ENCODE results near the gene C9orf50. TPM values are rescaled to one million over a fixed set of nuclear protein-coding genes. Genes with fewer than 3 reads are reported as not detected.

The C9orf50 gene
- total RNA-seq, 1 experiment from 2014 or later, result not detected

GRCh38 chr9:129643706-129644105 is 22.8 kb upstream of the C9orf50 start:
- no peaks in the 10 kb centered on the region for H3K9me3 Mint-ChIP-seq (ENCODE audit: unreplicated experiment)

DNA sequence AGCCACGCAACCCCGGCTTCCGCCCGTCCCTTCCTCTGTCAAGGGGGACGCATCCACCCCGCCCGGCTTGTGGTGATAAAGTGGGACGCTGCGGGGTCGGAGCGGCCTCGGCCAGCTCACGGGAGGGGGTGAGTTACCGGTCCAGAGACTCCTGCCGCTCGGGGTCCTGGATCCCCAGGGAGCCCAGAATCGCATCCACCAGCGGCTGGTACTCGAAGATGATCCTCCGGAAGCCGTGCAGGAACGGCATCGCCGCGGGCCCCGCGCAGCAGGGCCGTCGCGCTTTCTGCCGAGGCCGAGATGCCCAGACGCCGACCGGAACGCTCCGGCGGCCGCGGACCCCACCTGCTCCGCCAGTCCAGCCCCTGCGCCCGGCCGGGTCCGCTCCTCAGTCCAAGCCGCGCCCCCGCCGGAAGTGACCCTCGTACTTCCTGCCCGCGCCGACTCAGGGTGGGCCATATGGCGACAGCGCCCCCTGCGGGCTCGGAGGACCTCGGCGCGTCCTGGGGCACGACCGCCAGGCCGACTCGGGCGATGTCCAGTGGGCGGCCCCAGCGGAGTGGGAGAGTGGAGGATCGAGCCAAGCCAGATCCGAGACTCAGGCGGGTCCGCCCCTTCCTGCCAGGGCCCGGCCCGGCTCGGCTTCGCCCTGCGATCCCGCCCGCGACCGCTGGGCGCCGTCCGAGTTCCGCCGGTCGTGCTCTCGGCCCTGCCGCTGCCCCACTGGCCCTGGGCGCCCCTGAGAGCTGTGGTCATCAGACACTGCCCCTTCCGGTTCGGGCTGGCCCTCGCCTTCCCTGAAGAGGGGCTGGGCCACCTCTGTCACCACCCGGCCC is 21.1 kb upstream of the C9orf50 start, which contains the start of gene ASB6:
Gene ASB6 (minus strand): TSS at position 402 of the 836 bp plus-strand sequence. CDS start 152 bp downstream, at position 250.
- peak; percentile 82 to 94 for TF ChIP-seq CTCF (IDR thresholded peaks at IDR 0.05; ENCODE audit: insufficient read depth in 1 of 2, low read depth in 1 of 2, low read length in 1 of 2, severe bottlenecking in 1 of 2, unreplicated experiment in 1 of 2)
- DNase-seq, result peak; percentile 97 to 100
- H3K36me3 Mint-ChIP-seq (ENCODE audit: insufficient read depth, unreplicated experiment), result peaks cover 48% of the 10 kb centered on the region
- intact Hi-C loops (cut with micrococcal nuclease; ENCODE audit: unreplicated experiment), result loop anchor here (1.0 kb wide), 3 partner anchors 95 to 148 kb away; no protein-coding TSS in a partner anchor
- ChIA-PET POLR2A (interaction anchor here (0.6 kb wide), 1 partner anchor 1435 kb away, joined by 3 read pairs; no protein-coding TSS in a partner anchor), CTCF (interaction anchor here (0.6 to 1.5 kb wide), 6 partner anchors 85 to 159 kb away, joined by 3 to 7 read pairs (median 6); no protein-coding TSS in a partner anchor)
- Histone ChIP-seq H3K4me3 (ENCODE audit: low read depth, low read length) (peak within 1 kb of the TSS; percentile 99), H3K36me3 (ENCODE audit: control insufficient read depth, insufficient read depth, low read length) (no peaks in the 10 kb centered on the region), H3K4me1 (peaks cover 3% of the 10 kb centered on the region; the same call in 1 of the 2 replicates), H3K27me3 (replicated peaks; ENCODE audit: control insufficient read depth, insufficient read depth, low read length) (no peaks in the 10 kb centered on the region), H3K9me3 (no peaks in the 10 kb centered on the region)
- H3K27me3 Mint-ChIP-seq (ENCODE audit: insufficient read depth, unreplicated experiment), result no peaks in the 10 kb centered on the region
- no peaks in the 10 kb centered on the region for H3K9me3 Mint-ChIP-seq (ENCODE audit: unreplicated experiment)
- peaks cover 6% of the 10 kb centered on the region for H3K4me1 Mint-ChIP-seq (ENCODE audit: low read depth, unreplicated experiment)
- H3K4me3 Mint-ChIP-seq (ENCODE audit: unreplicated experiment), result peak within 1 kb of the TSS; percentile 89
- H3K27ac Mint-ChIP-seq (ENCODE audit: unreplicated experiment), result peak within 1 kb of the TSS; percentile 85
- no TSS peak for BruUV-seq (replicated peaks)

More at GRCh38 chr9:129643706-129644105, 22.8 kb upstream of the C9orf50 start:
- Histone ChIP-seq H3K36me3 (ENCODE audit: control insufficient read depth, insufficient read depth, low read length) (no peaks in the 10 kb centered on the region), H3K4me3 (ENCODE audit: low read depth, low read length) (no peak overlapping the region), H3K9me3 (no peaks in the 10 kb centered on the region), H3K27me3 (replicated peaks; ENCODE audit: control insufficient read depth, insufficient read depth, low read length) (no peaks in the 10 kb centered on the region), H3K4me1 (peaks cover 3% of the 10 kb centered on the region; the same call in 1 of the 2 replicates)
- TF ChIP-seq CTCF (IDR thresholded peaks at IDR 0.05; ENCODE audit: insufficient read depth in 1 of 2, low read depth in 1 of 2, low read length in 1 of 2, severe bottlenecking in 1 of 2, unreplicated experiment in 1 of 2), result no peak
- no TSS peak for BruUV-seq (replicated peaks)
- Mint-ChIP-seq H3K4me3 (ENCODE audit: unreplicated experiment) (no peak overlapping the region), H3K4me1 (ENCODE audit: low read depth, unreplicated experiment) (peaks cover 6% of the 10 kb centered on the region), H3K27me3 (ENCODE audit: insufficient read depth, unreplicated experiment) (no peaks in the 10 kb centered on the region), H3K27ac (ENCODE audit: unreplicated experiment) (no peak overlapping the region), H3K36me3 (ENCODE audit: insufficient read depth, unreplicated experiment) (peaks cover 34% of the 10 kb centered on the region)
- POLR2A ChIA-PET, result no interaction called here
- CTCF ChIA-PET, result interaction anchor here (0.5 to 0.7 kb wide), 2 partner anchors 20 to 79 kb away, joined by 5 to 7 read pairs; no protein-coding TSS in a partner anchor
- no peak for DNase-seq
- intact Hi-C loops (cut with micrococcal nuclease; ENCODE audit: unreplicated experiment), result no loop called here

DNA sequence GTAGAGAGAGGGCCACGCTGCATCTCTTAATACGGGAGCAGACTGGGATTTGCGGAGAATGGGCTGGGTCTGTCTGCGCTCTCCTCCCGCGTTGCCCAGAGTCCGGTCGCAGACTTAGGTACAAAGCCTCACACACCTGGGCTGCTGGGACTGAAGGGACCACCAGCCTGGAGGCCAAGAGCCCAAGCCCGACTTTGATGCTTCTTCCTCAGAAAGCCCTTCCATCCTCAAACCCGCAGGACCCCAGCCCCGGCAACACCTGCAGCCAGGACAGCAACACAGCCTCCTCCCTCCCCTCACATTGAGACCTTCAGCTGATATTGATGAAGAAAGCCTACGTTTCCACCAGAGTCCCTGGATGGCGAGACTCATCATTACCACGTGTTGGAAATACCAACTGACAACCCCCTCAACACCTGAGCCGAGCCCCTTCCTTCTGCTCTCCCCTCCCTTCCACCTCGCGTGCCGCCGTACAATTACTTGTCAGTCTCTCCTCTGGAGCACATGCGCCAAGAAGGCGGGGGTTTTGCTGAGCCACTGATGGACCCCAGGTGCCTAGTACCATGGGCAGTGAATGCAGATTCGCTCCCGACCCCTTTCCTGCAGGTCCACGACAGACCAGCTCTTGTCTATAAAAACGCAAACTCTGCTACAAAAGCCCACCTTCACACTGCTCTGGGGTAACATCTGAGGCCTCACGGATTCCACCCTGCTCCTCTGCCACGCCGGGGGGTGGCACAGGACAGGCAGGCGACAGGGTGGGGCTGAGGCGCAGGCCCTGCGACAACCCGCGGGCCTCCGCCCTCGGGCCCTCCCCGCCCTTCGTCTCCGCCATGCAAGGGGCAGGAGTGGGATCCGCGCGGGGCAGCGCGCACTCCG is 20.2 kb upstream of the C9orf50 start:
- no peak for TF ChIP-seq CTCF (IDR thresholded peaks at IDR 0.05; ENCODE audit: insufficient read depth in 1 of 2, low read depth in 1 of 2, low read length in 1 of 2, severe bottlenecking in 1 of 2, unreplicated experiment in 1 of 2)
- BruUV-seq (replicated peaks), result TSS peak; percentile 31
- H3K27me3 ChIP-seq (replicated peaks; ENCODE audit: control insufficient read depth, insufficient read depth, low read length), result no peaks in the 10 kb centered on the region
- peaks cover 6% of the 10 kb centered on the region for H3K4me1 Mint-ChIP-seq (ENCODE audit: low read depth, unreplicated experiment)
- ChIA-PET POLR2A (no interaction called here), CTCF (no interaction called here)
- no peaks in the 10 kb centered on the region for H3K9me3 ChIP-seq
- H3K36me3 ChIP-seq (ENCODE audit: control insufficient read depth, insufficient read depth, low read length), result no peaks in the 10 kb centered on the region
- peaks cover 3% of the 10 kb centered on the region; the same call in 1 of the 2 replicates for H3K4me1 ChIP-seq
- no peak for DNase-seq
- no peaks in the 10 kb centered on the region for H3K27me3 Mint-ChIP-seq (ENCODE audit: insufficient read depth, unreplicated experiment)
- peak overlapping the region; percentile 89 for H3K4me3 Mint-ChIP-seq (ENCODE audit: unreplicated experiment)
- intact Hi-C loops (cut with micrococcal nuclease; ENCODE audit: unreplicated experiment), result no loop called here
- peaks cover 51% of the 10 kb centered on the region for H3K36me3 Mint-ChIP-seq (ENCODE audit: insufficient read depth, unreplicated experiment)
- peak overlapping the region; percentile 85 for H3K27ac Mint-ChIP-seq (ENCODE audit: unreplicated experiment)
- peak overlapping the region; percentile 99 for H3K4me3 ChIP-seq (ENCODE audit: low read depth, low read length)
- H3K9me3 Mint-ChIP-seq (ENCODE audit: unreplicated experiment), result no peaks in the 10 kb centered on the region
